SIG-M5 treated with dmso at 0.1 percent for 504 hours (cell line): ENCODE measurements around the gene ATF2.

ENCODE experiments used
- DNase-seq: peaks from one replicate; lab custom pipeline; 2025; ENCODE audit not compliant: unreplicated experiment; lab: John Stamatoyannopoulos, UW

The ATF2 gene, protein sequence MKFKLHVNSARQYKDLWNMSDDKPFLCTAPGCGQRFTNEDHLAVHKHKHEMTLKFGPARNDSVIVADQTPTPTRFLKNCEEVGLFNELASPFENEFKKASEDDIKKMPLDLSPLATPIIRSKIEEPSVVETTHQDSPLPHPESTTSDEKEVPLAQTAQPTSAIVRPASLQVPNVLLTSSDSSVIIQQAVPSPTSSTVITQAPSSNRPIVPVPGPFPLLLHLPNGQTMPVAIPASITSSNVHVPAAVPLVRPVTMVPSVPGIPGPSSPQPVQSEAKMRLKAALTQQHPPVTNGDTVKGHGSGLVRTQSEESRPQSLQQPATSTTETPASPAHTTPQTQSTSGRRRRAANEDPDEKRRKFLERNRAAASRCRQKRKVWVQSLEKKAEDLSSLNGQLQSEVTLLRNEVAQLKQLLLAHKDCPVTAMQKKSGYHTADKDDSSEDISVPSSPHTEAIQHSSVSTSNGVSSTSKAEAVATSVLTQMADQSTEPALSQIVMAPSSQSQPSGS

DNA sequence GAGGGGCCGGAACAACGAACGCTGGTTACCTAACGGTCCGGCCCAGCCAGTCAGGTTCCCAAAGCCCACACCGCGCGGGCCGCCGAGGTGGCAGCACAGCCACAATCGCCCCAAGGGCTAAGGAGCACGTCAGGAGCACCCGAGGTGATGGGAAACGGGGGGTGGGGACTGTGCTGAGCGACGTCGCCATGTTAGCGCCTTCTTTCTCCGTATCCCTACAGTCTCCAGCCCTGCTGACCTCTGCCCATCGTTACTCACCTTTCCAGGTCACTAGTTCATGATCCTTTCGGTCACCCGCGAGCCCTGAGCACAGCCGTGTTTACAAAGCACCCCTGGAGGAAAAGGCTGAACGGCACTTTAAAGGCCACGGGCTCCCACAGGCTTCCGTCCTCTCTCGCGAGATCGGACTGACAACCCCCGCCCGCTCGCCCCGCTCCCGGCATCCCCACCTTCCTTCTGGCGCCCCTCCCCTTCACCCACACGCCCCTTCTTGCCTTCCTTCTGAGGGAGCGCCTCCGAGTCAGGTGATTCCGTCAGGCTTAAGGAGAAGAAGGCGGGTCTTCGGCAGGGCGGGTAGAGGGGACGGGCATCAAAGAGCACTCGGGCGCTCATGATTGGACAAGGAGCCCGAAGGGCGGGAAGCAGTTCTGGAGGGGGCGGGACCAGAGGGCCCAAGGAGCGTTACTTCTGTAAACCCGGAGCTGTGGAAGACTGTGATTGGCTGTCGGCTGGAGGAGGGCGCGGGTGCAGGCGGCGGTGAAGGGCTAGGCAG lies at the start of gene ATF2:
Gene ATF2, minus strand, starts transcription at position 412 of the 772 bp plus-strand sequence. CDS start 31,760 bp downstream, outside the sequence.
- peak; percentile 100 for DNase-seq

DNA sequence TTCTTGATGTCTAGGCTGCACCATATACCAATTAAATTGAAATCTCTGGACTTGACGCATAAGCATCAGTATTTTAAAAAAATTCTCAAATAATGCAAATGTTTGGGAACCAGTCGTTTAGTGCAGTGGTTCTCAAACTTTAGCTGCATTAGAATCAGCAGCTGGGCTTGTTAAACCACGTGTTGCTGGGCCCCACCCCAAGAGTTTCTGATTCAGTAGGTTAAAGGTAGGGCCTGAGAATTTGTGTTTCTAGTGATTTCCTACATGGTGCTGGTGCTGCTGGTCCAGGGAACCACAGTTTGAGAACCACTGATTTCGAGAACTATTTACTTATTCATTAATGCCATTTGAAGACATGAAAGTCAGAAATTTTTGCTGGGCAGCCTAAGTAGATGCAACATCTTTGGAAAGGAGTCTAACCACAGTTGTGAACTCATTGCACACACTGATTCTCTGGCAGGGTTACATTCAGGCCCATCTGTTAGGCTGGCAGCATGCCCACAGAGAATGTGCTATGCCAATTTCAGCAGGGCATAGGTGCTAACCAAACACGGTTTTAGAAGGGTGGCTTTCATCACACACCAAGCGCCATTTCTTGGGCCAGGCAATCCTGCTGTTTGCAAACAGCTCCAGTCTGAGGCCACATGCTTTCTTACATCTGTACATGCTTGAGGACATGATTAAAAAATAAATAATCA lies 39.9 kb upstream of the ATF2 start:
- no peak for DNase-seq

DNA sequence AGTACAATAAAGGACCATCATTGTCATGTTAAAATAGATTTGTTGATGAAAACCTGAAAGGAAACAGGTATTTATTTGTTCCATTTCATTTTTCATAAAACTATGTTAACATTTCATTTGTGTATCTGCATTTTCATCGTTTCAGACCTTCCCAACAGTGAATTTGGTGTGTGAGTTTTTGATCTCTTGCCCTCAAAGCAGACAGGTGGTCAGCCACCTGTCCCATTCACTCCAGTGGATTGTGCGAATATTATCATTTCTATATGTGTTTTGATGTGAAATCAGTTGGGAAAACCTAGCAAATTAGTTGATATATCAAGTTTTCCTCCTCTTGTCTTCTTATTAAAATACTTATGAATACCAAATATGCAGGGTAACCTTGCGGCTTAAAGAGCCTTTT lies 38.9 kb upstream of the ATF2 start:
- DNase-seq, result no peak

GRCh38 chr2:175205523-175205922 lies 37.5 kb upstream of the ATF2 start:
- no peak for DNase-seq

DNA sequence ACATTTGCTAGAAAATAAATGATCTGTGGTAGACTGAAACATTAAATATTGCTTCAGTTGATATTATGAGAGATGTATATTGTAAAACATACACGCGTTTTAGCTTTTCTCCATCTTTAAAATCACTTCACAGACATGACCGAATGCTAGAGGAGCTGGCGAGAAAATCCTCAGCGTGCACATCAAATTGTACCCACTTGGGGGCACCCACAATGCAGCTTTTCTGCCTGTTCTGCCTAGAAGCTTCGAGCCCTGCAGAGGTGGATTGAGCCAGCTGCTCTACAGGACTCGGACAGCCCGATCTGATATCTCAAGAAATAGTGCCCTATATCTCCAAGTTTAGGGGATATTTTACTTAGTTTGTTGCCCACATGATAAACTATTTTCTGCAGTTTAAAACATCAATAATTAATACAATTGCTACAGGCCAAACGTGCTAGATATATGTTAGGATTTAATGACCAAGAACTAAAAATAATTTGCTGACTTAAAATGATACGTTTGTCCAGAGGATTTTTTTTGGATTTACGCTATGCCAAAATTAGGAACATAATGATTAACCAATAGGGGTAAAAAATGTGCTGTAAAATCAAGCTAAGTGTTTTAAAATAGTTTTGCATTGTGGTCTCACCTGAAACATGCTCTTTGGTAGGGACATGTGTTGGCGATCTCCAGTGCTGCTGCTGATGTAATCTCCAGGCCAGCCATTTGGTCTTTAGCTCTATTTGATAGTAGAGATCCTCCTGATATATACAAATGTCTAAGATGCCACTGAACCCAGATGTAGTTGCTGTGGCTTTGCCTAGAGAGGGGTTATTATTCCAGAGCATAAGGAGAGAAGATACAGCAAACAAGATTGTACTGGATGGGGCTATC lies 35.9 kb upstream of the ATF2 start:
- peak; percentile 68 for DNase-seq

DNA sequence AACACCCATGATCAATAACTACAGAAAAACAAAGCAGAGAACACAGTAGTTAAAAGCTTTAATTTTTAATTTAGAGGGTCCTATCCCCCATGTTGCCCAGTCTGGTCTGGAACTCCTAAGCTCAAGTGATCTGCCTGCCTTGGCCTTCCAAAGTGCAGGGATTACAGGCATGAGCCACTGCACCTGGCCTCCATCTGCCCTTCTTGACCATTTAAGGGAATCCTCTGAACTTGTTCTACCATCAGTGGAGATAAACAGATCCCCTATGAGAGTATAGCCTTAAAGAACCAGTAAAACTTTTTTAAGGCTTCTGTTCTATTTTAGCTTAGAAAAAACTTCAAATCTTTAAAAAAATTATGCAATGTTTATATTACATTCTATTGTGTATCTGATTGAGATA lies 27.0 kb upstream of the ATF2 start:
- no peak for DNase-seq

- DNase-seq, result no peak
Observed at GRCh38 chr2:175188761-175189160, 20.8 kb upstream of the ATF2 start.

DNA sequence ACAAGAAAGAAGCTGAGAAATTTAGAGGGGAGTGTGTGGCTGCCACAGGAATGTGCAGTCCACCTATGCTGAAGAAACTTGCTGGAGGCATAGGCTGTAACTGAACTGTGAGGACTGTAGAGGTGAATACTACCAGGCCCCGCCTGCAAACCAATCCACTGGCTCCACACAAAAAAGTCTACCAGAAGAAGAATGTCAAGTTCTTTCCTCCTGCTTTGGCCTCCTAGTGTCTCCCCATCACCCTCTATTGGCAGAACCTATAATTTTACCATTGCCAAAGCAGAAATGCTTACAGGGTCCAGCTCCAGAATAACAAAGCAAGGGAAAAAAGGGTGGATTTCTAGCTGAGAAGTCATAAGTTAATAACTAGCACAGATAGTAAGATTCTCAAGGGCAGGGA lies 19.4 kb upstream of the ATF2 start:
- DNase-seq, result peak; percentile 69

DNA sequence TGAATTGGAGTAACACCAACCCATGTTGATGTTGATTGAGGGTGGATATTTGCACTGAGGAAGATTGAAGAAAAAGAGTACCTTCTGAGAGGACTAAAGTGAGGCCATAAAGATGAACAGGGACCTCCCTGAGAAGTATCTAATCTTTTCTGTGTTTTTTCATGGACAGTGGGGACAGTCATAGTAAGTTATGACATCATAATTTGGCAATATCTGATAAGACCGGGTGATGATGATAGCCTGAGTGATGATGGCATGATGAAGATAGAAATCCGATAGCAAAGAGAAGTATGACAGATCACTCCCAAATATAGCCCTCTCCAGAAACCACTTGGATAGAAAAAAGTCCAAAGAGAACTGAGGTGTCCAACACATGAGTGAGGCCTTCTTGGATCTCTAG lies 15.7 kb upstream of the ATF2 start:
- no peak for DNase-seq

DNA sequence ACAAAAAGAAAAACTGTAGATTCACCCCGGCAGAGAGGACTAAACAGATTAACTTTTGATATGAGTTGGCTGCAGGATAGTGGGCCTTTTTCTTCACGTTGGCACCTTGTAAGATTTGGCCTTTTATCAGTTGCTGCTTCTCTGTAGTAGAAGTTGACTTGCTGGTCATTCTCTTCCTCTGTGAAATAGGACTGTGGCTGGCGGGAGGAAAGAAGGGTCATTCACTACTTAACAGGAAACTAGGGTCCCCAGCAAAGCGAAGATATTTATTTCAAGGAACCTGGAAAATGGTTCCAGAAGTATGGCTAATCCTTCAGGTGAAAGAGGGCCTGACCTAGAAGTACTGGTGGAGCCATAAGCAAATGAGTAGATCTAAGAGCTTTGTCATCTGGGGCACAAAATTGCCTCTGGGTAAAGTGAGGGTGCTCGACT lies 13.9 kb upstream of the ATF2 start:
- DNase-seq, result no peak

DNA sequence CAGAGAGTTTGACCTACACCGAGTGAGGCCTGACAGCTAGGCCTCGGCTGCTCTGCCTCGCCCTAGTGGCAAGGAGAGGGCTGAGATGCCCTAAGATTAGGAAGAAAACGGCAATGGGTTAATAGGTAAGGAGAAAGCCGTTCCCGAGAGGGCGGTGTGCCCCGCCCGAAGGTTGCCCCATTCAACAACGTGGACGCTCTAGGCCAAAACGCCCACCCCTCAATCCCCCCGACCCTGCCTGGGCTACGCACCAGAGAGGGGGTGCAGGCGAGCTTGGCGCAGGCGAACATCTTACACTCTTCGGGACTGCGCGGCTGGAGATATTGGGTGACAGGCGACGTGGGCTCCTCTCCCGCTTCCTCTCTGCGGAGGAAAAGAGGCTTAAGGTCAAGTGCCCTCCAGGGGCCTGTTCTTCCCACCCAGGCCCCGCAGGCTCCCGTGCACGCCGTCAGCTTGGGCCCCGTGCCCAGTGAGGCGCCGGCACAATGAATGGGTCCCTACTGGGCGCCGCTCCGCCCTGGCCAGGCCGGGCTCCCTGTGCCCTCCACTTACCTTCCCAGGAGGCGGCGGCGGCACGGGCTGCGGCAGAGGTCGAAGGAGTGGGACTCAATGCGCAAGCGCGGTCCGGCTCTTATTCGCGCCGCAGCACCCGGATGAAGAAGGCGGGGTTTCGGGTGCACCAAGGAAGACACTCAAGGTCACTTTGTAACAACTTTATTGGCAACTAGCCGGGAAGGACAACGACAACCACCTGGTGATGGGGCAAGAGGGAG lies 13.3 kb upstream of the ATF2 start, which contains the start of gene ATP5MC3:
Gene ATP5MC3, minus strand, starts transcription at position 607 of the 773 bp plus-strand sequence. Its CDS starts 317 bp downstream, at position 290.
- peak; percentile 97 for DNase-seq

GRCh38 chr2:175180701-175181103 lies 12.7 kb upstream of the ATF2 start:
- DNase-seq, result peak; percentile 64

GRCh38 chr2:175176624-175177023 lies 8.6 kb upstream of the ATF2 start:
- DNase-seq, result no peak

DNA sequence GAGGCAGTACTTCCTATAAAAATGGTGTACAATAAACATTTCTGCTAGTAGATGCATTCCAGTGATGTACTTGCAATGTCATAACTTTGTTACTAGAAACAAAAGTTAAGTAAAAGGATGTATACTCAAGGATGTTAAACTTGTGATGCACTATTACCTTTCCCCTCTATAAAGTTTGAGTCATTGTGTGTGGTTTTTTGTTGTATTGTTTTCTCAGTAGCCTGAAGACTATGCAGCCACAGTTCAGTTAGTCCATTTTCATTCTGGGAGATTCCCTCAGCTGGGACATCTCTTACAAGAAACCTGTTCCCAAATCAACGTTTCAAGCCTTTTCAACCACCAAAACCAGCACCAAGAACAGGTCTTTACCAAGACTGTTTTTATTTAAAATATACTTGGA lies 7.9 kb upstream of the ATF2 start:
- no peak for DNase-seq

GRCh38 chr2:175175320-175175719 lies 7.3 kb upstream of the ATF2 start:
- DNase-seq, result no peak

DNA sequence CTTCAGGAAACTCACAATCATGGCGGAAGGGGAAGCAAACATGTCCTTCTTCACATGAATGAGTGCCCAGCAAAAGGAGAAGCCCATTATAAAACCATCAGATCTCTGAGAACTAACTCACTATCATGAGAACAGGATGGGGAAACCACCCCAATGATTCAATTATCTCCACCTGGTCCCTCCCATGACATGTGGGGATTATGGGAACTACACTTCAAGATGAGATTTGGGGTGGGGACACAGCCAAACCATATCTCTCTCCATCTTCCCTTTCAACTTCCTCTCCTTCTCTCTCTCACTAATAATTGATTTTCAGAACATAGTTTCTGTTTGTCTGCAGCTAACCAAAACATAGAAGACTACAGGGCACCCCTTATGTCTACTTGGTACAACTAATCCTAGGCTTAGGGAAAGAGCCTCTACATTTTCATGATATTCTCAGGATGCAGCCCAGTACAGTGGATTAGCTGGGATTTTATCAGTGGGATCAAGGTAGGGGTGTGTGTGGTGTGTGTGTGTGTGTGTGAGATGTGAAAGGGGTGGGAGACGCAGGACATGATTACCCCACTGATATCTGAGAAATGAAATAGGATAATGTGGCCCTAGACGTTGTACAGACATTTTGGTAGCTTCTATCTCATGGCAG lies 2.8 kb upstream of the ATF2 start:
- no peak for DNase-seq

GRCh38 chr2:175169191-175169590 lies 1.2 kb upstream of the ATF2 start:
- no peak for DNase-seq

GRCh38 chr2:175168564-175168945 lies 552 bp upstream of the ATF2 start:
- no peak for DNase-seq
